H9 (cell line): ENCODE results near the gene IFNA5. TPM values are rescaled to one million over a fixed set of nuclear protein-coding genes. Genes with fewer than 3 reads are reported as not detected.

ENCODE experiments used
- DNase-seq: peaks from one replicate; pipeline ENCODE4 v3.0.0-alpha.2; 2017
- H2AFZ ChIP-seq: one replicate; pipeline ENCODE4 v1.6.1; 2013; ENCODE audit warnings: mild to moderate bottlenecking, low read length, control low read depth, moderate library complexity
- H2AK5ac ChIP-seq: 2 replicates; pipeline ENCODE4 v1.6.1; 2013; ENCODE audit warnings: low read length, control low read depth, mixed read lengths; ENCODE audit not compliant: insufficient read length
- H2BK120ac ChIP-seq: one replicate; pipeline ENCODE4 v1.6.1; 2013; ENCODE audit warnings: low read depth, mild to moderate bottlenecking, low read length, control low read depth, inconsistent platforms; ENCODE audit not compliant: poor library complexity, severe bottlenecking
- H2BK12ac ChIP-seq: 2 replicates; pipeline ENCODE4 v1.6.1; 2013; ENCODE audit warnings: low read length, control low read depth, mixed read lengths, low read depth; ENCODE audit not compliant: insufficient read length
- H2BK15ac ChIP-seq: 2 replicates; pipeline ENCODE4 v1.6.1; 2013; ENCODE audit warnings: low read depth, low read length, control low read depth
- H2BK20ac ChIP-seq: one replicate; pipeline ENCODE4 v1.6.1; 2013; ENCODE audit warnings: low read depth, mild to moderate bottlenecking, low read length, control low read depth, inconsistent platforms; ENCODE audit not compliant: poor library complexity, severe bottlenecking
- H2BK5ac ChIP-seq: 2 replicates; pipeline ENCODE4 v1.6.1; 2013; ENCODE audit warnings: low read length, control low read depth, mixed read lengths; ENCODE audit not compliant: insufficient read length
- H3K14ac ChIP-seq: 2 replicates; pipeline ENCODE4 v1.6.1; 2013; ENCODE audit warnings: low read length, control low read depth; ENCODE audit not compliant: insufficient read depth
- H3K18ac ChIP-seq: 2 replicates; pipeline ENCODE4 v1.6.1; 2013; ENCODE audit warnings: low read depth, mild to moderate bottlenecking, mixed read lengths, low read length, control low read depth; ENCODE audit not compliant: insufficient read length
- H3K23ac ChIP-seq: 2 replicates; pipeline ENCODE4 v1.6.1; 2013; ENCODE audit warnings: low read length, control low read depth, mixed read lengths, low read depth; ENCODE audit not compliant: insufficient read length
- H3K23me2 ChIP-seq: 2 replicates; pipeline ENCODE4 v1.6.1; 2013; ENCODE audit warnings: low read depth, mild to moderate bottlenecking, mixed read lengths, low read length, control low read depth; ENCODE audit not compliant: insufficient read length, poor library complexity, severe bottlenecking
- H3K27ac ChIP-seq: 2 replicates; pipeline ENCODE4 v1.5.1; 2013; ENCODE audit warnings: low read length, control low read depth, mixed read lengths, low read depth; ENCODE audit not compliant: insufficient read length
- H3K27me3 ChIP-seq: 2 replicates; pipeline ENCODE4 v1.6.1; 2013; ENCODE audit warnings: low read length, control low read depth, inconsistent platforms; ENCODE audit not compliant: insufficient read depth
- H3K4ac ChIP-seq: 2 replicates; pipeline ENCODE4 v1.6.1; 2013; ENCODE audit warnings: low read depth, mild to moderate bottlenecking, control low read depth, inconsistent platforms, low read length, moderate library complexity
- H3K4me1 ChIP-seq: 2 replicates; pipeline ENCODE4 v1.6.1; 2013; ENCODE audit warnings: low read length, control low read depth, inconsistent platforms; ENCODE audit not compliant: insufficient read depth
- H3K4me2 ChIP-seq: 2 replicates; pipeline ENCODE4 v1.6.1; 2013; ENCODE audit warnings: low read length, control low read depth, mixed read lengths; ENCODE audit not compliant: insufficient read length, insufficient read depth
- H3K56ac ChIP-seq: 2 replicates; pipeline ENCODE4 v1.6.1; 2013; ENCODE audit warnings: low read depth, mild to moderate bottlenecking, mixed read lengths, low read length, control low read depth; ENCODE audit not compliant: insufficient read length
- H3K79me1 ChIP-seq: 2 replicates; pipeline ENCODE4 v1.6.1; 2013; ENCODE audit warnings: low read depth, mild to moderate bottlenecking, moderate library complexity, low read length, control low read depth, inconsistent platforms; ENCODE audit not compliant: insufficient read depth, poor library complexity, severe bottlenecking
- H3K79me2 ChIP-seq: 2 replicates; pipeline ENCODE4 v1.6.1; 2013; ENCODE audit warnings: low read length, control low read depth, inconsistent platforms; ENCODE audit not compliant: insufficient read depth
- H3K9ac ChIP-seq: 2 replicates; pipeline ENCODE4 v1.6.1; 2013; ENCODE audit warnings: low read length, control low read depth, mixed read lengths; ENCODE audit not compliant: insufficient read length; ENCODE audit errors: extremely low read depth
- H3K9me3 ChIP-seq: one replicate; pipeline ENCODE4 v1.6.1; 2013; ENCODE audit warnings: low read depth, low read length, inconsistent platforms; ENCODE audit not compliant: control insufficient read depth
- H3T11ph ChIP-seq: one replicate; pipeline ENCODE4 v1.6.1; 2013; ENCODE audit warnings: mild to moderate bottlenecking, low read length, control low read depth, inconsistent platforms
- H4K20me1 ChIP-seq: one replicate; pipeline ENCODE4 v1.6.1; 2013; ENCODE audit not compliant: control insufficient read depth, insufficient read length, insufficient read depth
- H4K5ac ChIP-seq: 2 replicates; pipeline ENCODE4 v1.6.1; 2013; ENCODE audit warnings: low read depth, mild to moderate bottlenecking, mixed read lengths, low read length, control low read depth; ENCODE audit not compliant: insufficient read length
- H4K8ac ChIP-seq: replicated peaks from 2 replicates; pipeline ENCODE4 v1.6.1; 2013; ENCODE audit warnings: low read length, control low read depth, mixed read lengths, low read depth; ENCODE audit not compliant: insufficient read length
- H4K91ac ChIP-seq: 2 replicates; pipeline ENCODE4 v1.6.1; 2013; ENCODE audit warnings: low read depth, mild to moderate bottlenecking, moderate library complexity, mixed read lengths, low read length, control low read depth; ENCODE audit not compliant: insufficient read length
- H3K27ac Mint-ChIP-seq, 3 experiments: 2 replicates in 2 of 3; 3 replicates in 1 of 3; pipeline ENCODE4 v1.8.0; 2020 to 2021; ENCODE audit warnings: mixed read lengths in 3 of 3, mild to moderate bottlenecking in 1 of 3, moderate library complexity in 1 of 3
- H3K27me3 Mint-ChIP-seq: 2 replicates; pipeline ENCODE4 v1.8.0; 2021; ENCODE audit warnings: low read depth, mild to moderate bottlenecking, moderate library complexity, mixed read lengths
- H3K36me3 Mint-ChIP-seq, 3 experiments: 2 replicates in 2 of 3; 3 replicates in 1 of 3; pipeline ENCODE4 v1.8.0; 2020 to 2021; ENCODE audit warnings: low read depth in 3 of 3, mixed read lengths in 3 of 3; ENCODE audit not compliant: insufficient read depth in 1 of 3
- H3K4me1 Mint-ChIP-seq, 2 experiments: 2 replicates each; pipeline ENCODE4 v1.8.0; 2020; ENCODE audit warnings: mixed read lengths in 2 of 2
- H3K4me3 Mint-ChIP-seq, 2 experiments: 2 replicates in 1 of 2; 3 replicates in 1 of 2; pipeline ENCODE4 v1.8.0; 2020 to 2021; ENCODE audit warnings: mild to moderate bottlenecking in 2 of 2, mixed read lengths in 2 of 2, moderate library complexity in 1 of 2
- H3K9me3 Mint-ChIP-seq, 2 experiments: 2 replicates in 1 of 2; 3 replicates in 1 of 2; pipeline ENCODE4 v1.8.0; 2020; ENCODE audit warnings: mild to moderate bottlenecking in 2 of 2, mixed read lengths in 2 of 2, moderate library complexity in 1 of 2
- WGBS: extraction: QIAGEN DNeasy Blood & Tissue Kit; methylation state at CpG from one replicate; pipeline ENCODE4 v1.1.7; 2013; ENCODE audit warnings: missing lambda C conversion rate, low lambda C conversion rate, mixed read lengths; ENCODE audit not compliant: insufficient read length; ENCODE audit errors: extremely low coverage; 5-methylcytosine and 5-hydroxymethylcytosine counted together
- total RNA-seq: library from RNA; stranded (reverse); gene quantifications from 2 replicates; pipeline ENCODE4 v1.2.1, GENCODE V29; 2021
- TF ChIP-seq, protein P1 (sequence below): fragments of 200-600 bp; sonication (generic); conservative IDR thresholded peaks from 3 replicates; pipeline ENCODE4 v1.8.0; 2021; ENCODE audit warnings: antibody characterized with exemption, mild to moderate bottlenecking

The IFNA5 gene
- total RNA-seq, 1 experiment from 2014 or later: not detected

GRCh38 chr9:21316860-21317259 is 11.7 kb upstream of the IFNA5 start:
- Histone ChIP-seq H4K91ac (no peak overlapping the region), H3K23ac (no peak overlapping the region), H4K5ac (no peak overlapping the region), H3K9ac (no peak overlapping the region), H3K56ac (no peak overlapping the region), H3K27ac (no peak overlapping the region), H3K23me2 (no peaks in the 10 kb centered on the region), H2BK5ac (no peak overlapping the region), H3K4ac (no peak overlapping the region), H2BK12ac (no peak overlapping the region), H2BK20ac (no peak overlapping the region), H3K14ac (no peak overlapping the region), H3K27me3 (no peaks in the 10 kb centered on the region), H2AK5ac (no peak overlapping the region), H3K79me2 (no peaks in the 10 kb centered on the region), H2AFZ (no peak overlapping the region), H3K4me1 (no peaks in the 10 kb centered on the region), H3K4me2 (no peak overlapping the region), H3K18ac (no peak overlapping the region), H2BK15ac (no peak overlapping the region), H3K79me1 (no peaks in the 10 kb centered on the region), H4K8ac (no peak overlapping the region), H3T11ph (no peak overlapping the region), H2BK120ac (no peak overlapping the region), H4K20me1 (no peaks in the 10 kb centered on the region), H3K9me3 (no peaks in the 10 kb centered on the region)
- no CpG with 5 or more reads among the region's 3 CpGs for WGBS
- Mint-ChIP-seq H3K27me3 (peaks cover 15% of the 10 kb centered on the region), H3K9me3 (no peaks in the 10 kb centered on the region; a peak in 1 of 5 replicates), H3K4me1 (peaks cover 3 to 4% of the 10 kb centered on the region in 2 experiments), H3K27ac (no peak overlapping the region), H3K36me3 (no peaks in the 10 kb centered on the region), H3K4me3 (no peak overlapping the region)
- DNase-seq: no peak
- TF ChIP-seq, protein P1, sequence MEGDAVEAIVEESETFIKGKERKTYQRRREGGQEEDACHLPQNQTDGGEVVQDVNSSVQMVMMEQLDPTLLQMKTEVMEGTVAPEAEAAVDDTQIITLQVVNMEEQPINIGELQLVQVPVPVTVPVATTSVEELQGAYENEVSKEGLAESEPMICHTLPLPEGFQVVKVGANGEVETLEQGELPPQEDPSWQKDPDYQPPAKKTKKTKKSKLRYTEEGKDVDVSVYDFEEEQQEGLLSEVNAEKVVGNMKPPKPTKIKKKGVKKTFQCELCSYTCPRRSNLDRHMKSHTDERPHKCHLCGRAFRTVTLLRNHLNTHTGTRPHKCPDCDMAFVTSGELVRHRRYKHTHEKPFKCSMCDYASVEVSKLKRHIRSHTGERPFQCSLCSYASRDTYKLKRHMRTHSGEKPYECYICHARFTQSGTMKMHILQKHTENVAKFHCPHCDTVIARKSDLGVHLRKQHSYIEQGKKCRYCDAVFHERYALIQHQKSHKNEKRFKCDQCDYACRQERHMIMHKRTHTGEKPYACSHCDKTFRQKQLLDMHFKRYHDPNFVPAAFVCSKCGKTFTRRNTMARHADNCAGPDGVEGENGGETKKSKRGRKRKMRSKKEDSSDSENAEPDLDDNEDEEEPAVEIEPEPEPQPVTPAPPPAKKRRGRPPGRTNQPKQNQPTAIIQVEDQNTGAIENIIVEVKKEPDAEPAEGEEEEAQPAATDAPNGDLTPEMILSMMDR: no peak
